Central memory CD8-positive, alpha-beta T cell (primary cell): ENCODE results near the gene AHDC1.
"Not testable (repeated sequence)": the region's sequence is repeated elsewhere in the genome, so short reads cannot be mapped to it uniquely, and the experiment has no call there.

Experiments used
- ATAC-seq: fragments of 150-1000 bp; cut with Tn5 transposase; replicated peaks from 2 replicates; pipeline ENCODE4 v1.10.0; 2022; ENCODE audit warnings: mild to moderate bottlenecking, moderate FRiP score, moderate number of reproducible peaks; ENCODE audit not compliant: poor library complexity, severe bottlenecking; ENCODE audit errors: extremely low read depth
- DNase-seq, 2 donors: peaks; one replicate each; pipeline ENCODE4 v3.0.0; 2021; ENCODE audit warnings: low spot score in 2 of 2
- H3K27ac Mint-ChIP-seq: one replicate; pipeline ENCODE4 v1.8.0; 2022; ENCODE audit warnings: low read depth, mild to moderate bottlenecking, moderate library complexity, mixed read lengths
- H3K27me3 Mint-ChIP-seq: one replicate; pipeline ENCODE4 v1.8.0; 2022; ENCODE audit warnings: mixed read lengths
- H3K36me3 Mint-ChIP-seq: one replicate; pipeline ENCODE4 v1.8.0; 2022; ENCODE audit warnings: mild to moderate bottlenecking, moderate library complexity, mixed read lengths; ENCODE audit not compliant: insufficient read depth
- H3K4me1 Mint-ChIP-seq: one replicate; pipeline ENCODE4 v1.8.0; 2022; ENCODE audit warnings: mixed read lengths
- H3K4me3 Mint-ChIP-seq: one replicate; pipeline ENCODE4 v1.8.0; 2022; ENCODE audit warnings: mild to moderate bottlenecking, moderate library complexity, mixed read lengths
- H3K9me3 Mint-ChIP-seq: one replicate; pipeline ENCODE4 v1.8.0; 2022; ENCODE audit warnings: mixed read lengths

Gene AHDC1

GRCh38 chr1:27643600-27644368 lies 39.8 kb upstream of the AHDC1 start:
- DNase-seq (peak; percentile 53), ATAC-seq (peak; percentile 82)
- peaks cover 17% of the 10 kb centered on the region for H3K4me1 Mint-ChIP-seq
- no peaks in the 10 kb centered on the region for H3K36me3 Mint-ChIP-seq
- H3K27me3 Mint-ChIP-seq, result no peaks in the 10 kb centered on the region
- no peaks in the 10 kb centered on the region for H3K9me3 Mint-ChIP-seq
- H3K4me3 Mint-ChIP-seq, result no peak overlapping the region
- H3K27ac Mint-ChIP-seq, result no peak overlapping the region

- H3K36me3 Mint-ChIP-seq, ATAC-seq: not testable (repeated sequence)
Observed at GRCh38 chr1:27640514-27640913, 36.6 kb upstream of the AHDC1 start.

GRCh38 chr1:27638805-27639204 lies 34.9 kb upstream of the AHDC1 start:
- DNase-seq (no peak), ATAC-seq (no peak)
- no peaks in the 10 kb centered on the region for H3K9me3 Mint-ChIP-seq
- H3K4me3 Mint-ChIP-seq, result no peak overlapping the region
- H3K4me1 Mint-ChIP-seq, result peaks cover 35% of the 10 kb centered on the region
- no peaks in the 10 kb centered on the region for H3K27me3 Mint-ChIP-seq
- H3K36me3 Mint-ChIP-seq, result peaks cover 10% of the 10 kb centered on the region
- H3K27ac Mint-ChIP-seq, result no peak overlapping the region

More at GRCh38 chr1:27640514-27640913, 36.6 kb upstream of the AHDC1 start:
- H3K27ac Mint-ChIP-seq, H3K9me3 Mint-ChIP-seq, DNase-seq, H3K27me3 Mint-ChIP-seq, H3K4me3 Mint-ChIP-seq: not testable (repeated sequence)
- peaks cover 35% of the 10 kb centered on the region for H3K4me1 Mint-ChIP-seq

GRCh38 chr1:27638047-27638734 lies 34.2 kb upstream of the AHDC1 start:
- peaks cover 36% of the 10 kb centered on the region for H3K4me1 Mint-ChIP-seq
- H3K4me3 Mint-ChIP-seq, result no peak overlapping the region
- no peaks in the 10 kb centered on the region for H3K9me3 Mint-ChIP-seq
- DNase-seq (no peak), ATAC-seq (no peak)
- peak overlapping the region; percentile 8 for H3K27ac Mint-ChIP-seq
- peaks cover 10% of the 10 kb centered on the region for H3K36me3 Mint-ChIP-seq
- H3K27me3 Mint-ChIP-seq, result no peaks in the 10 kb centered on the region

- H3K4me1 Mint-ChIP-seq, result peaks cover 62% of the 10 kb centered on the region
- H3K27ac Mint-ChIP-seq, result peak overlapping the region; percentile 83
- no peaks in the 10 kb centered on the region for H3K27me3 Mint-ChIP-seq
- peaks cover 19% of the 10 kb centered on the region for H3K36me3 Mint-ChIP-seq
- no peak for DNase-seq
- H3K4me3 Mint-ChIP-seq, result peak overlapping the region; percentile 80
- ATAC-seq, result no peak
- H3K9me3 Mint-ChIP-seq, result no peaks in the 10 kb centered on the region
Observed at GRCh38 chr1:27635396-27636142, 31.6 kb upstream of the AHDC1 start.

GRCh38 chr1:27634985-27635367 lies 31.0 kb upstream of the AHDC1 start, which contains the start of gene FGR:
TSS of gene FGR (minus strand) at chr1:27635185. CDS start at chr1:27623916, 11,269 bp downstream.
- H3K27ac Mint-ChIP-seq, result peak within 1 kb of the TSS; percentile 83

GRCh38 chr1:27634177-27634984 lies 30.4 kb upstream of the AHDC1 start:
- Mint-ChIP-seq H3K27ac (peak overlapping the region; percentile 83), H3K9me3 (no peaks in the 10 kb centered on the region), H3K4me3 (peak overlapping the region; percentile 80), H3K36me3 (peaks cover 19% of the 10 kb centered on the region), H3K4me1 (peaks cover 65% of the 10 kb centered on the region), H3K27me3 (no peaks in the 10 kb centered on the region)
- peak; percentile 53 for ATAC-seq
- DNase-seq, result no peak

More at GRCh38 chr1:27634985-27635367, 31.0 kb upstream of the AHDC1 start, which contains the start of gene FGR:
- peaks cover 63% of the 10 kb centered on the region for H3K4me1 Mint-ChIP-seq
- H3K4me3 Mint-ChIP-seq, result peak within 1 kb of the TSS; percentile 80
- DNase-seq, result no peak
- no peaks in the 10 kb centered on the region for H3K9me3 Mint-ChIP-seq
- no peaks in the 10 kb centered on the region for H3K27me3 Mint-ChIP-seq
- peaks cover 19% of the 10 kb centered on the region for H3K36me3 Mint-ChIP-seq
- ATAC-seq, result no peak

GRCh38 chr1:27633640-27634176 lies 29.8 kb upstream of the AHDC1 start:
- Mint-ChIP-seq H3K27ac (peak overlapping the region; percentile 97), H3K4me3 (peak overlapping the region; percentile 64), H3K27me3 (no peaks in the 10 kb centered on the region), H3K9me3 (no peaks in the 10 kb centered on the region), H3K36me3 (peaks cover 19% of the 10 kb centered on the region), H3K4me1 (peaks cover 66% of the 10 kb centered on the region)
- DNase-seq, result no peak
- no peak for ATAC-seq

- Mint-ChIP-seq H3K4me1 (peaks cover 70% of the 10 kb centered on the region), H3K27ac (peak overlapping the region; percentile 97), H3K27me3 (no peaks in the 10 kb centered on the region), H3K36me3 (peaks cover 19% of the 10 kb centered on the region), H3K9me3 (no peaks in the 10 kb centered on the region), H3K4me3 (peak overlapping the region; percentile 64)
- ATAC-seq, result no peak
- no peak for DNase-seq
Observed at GRCh38 chr1:27633298-27633610, 29.3 kb upstream of the AHDC1 start.

GRCh38 chr1:27632387-27633297 lies 28.7 kb upstream of the AHDC1 start:
- H3K27ac Mint-ChIP-seq, result peak overlapping the region; percentile 97
- H3K4me1 Mint-ChIP-seq, result peaks cover 66% of the 10 kb centered on the region
- H3K9me3 Mint-ChIP-seq, result no peaks in the 10 kb centered on the region
- DNase-seq (no peak), ATAC-seq (peak; percentile 55)
- no peaks in the 10 kb centered on the region for H3K27me3 Mint-ChIP-seq
- peaks cover 19% of the 10 kb centered on the region for H3K36me3 Mint-ChIP-seq
- H3K4me3 Mint-ChIP-seq, result peak overlapping the region; percentile 64

GRCh38 chr1:27630859-27631491 lies 27.0 kb upstream of the AHDC1 start:
- Mint-ChIP-seq H3K9me3 (no peaks in the 10 kb centered on the region), H3K4me1 (peaks cover 70% of the 10 kb centered on the region), H3K36me3 (peaks cover 14% of the 10 kb centered on the region), H3K27ac (peak overlapping the region; percentile 97), H3K27me3 (no peaks in the 10 kb centered on the region), H3K4me3 (peak overlapping the region; percentile 64)
- ATAC-seq, result no peak
- DNase-seq, result no peak
